Upper lobe of right lung (tissue), 1 donor: ENCODE data around the gene CYFIP2. TPM values are rescaled to one million over a fixed set of nuclear protein-coding genes. Genes with fewer than 3 reads are reported as not detected.

Experiments used
- ATAC-seq: fragments of 200-7000 bp; cut with Tn5 transposase; one replicate; pipeline ENCODE4 v1.9.1; 2020; ENCODE audit warnings: mild to moderate bottlenecking, moderate library complexity
- DNase-seq: peaks from one replicate; pipeline ENCODE4 v3.0.0-alpha.2; 2020
- H3K27ac ChIP-seq: fragments of 200-600 bp; one replicate; pipeline ENCODE4 v1.8.0; 2022
- H3K27me3 ChIP-seq: fragments of 200-600 bp; one replicate; pipeline ENCODE4 v1.8.0; 2022; ENCODE audit warnings: mild to moderate bottlenecking
- H3K36me3 ChIP-seq: fragments of 200-600 bp; one replicate; pipeline ENCODE4 v1.8.0; 2022
- H3K4me1 ChIP-seq: fragments of 200-600 bp; one replicate; pipeline ENCODE4 v1.8.0; 2022
- H3K4me3 ChIP-seq: fragments of 200-600 bp; one replicate; pipeline ENCODE4 v1.8.0; 2022; ENCODE audit warnings: mild to moderate bottlenecking
- H3K9me3 ChIP-seq: fragments of 200-600 bp; one replicate; pipeline ENCODE4 v1.8.0; 2022
- CTCF ChIP-seq: fragments of 200-600 bp; IDR thresholded peaks from one replicate; pipeline ENCODE4 v1.8.0; 2022; ENCODE audit warnings: antibody characterized with exemption
- intact Hi-C: fragments of 100-400 bp; cut with DNase I; formaldehyde crosslinking; loops from one replicate; pipeline ENCODE4 v1.11.0; 2022
- total RNA-seq: library from RNA; stranded (reverse); fragmentation: NEBNext Ultra II Directional; extraction: Animal tissue kit (Norgen Biotek cat#: 25700); gene quantifications from one replicate; pipeline ENCODE4 v1.2.1, GENCODE V29; 2021
- donor health status: DM: no; HTN: yes; CAD: no; lungs with severe emphysema.

CYFIP2 gene
- total RNA-seq, 1 donor from 2014 or later: 37.1 TPM

GRCh38 chr5:157444224-157444623 is 178.3 kb downstream of the CYFIP2 start:
- Histone ChIP-seq H3K36me3 (no peaks in the 10 kb centered on the region), H3K9me3 (no peaks in the 10 kb centered on the region), H3K4me1 (no peaks in the 10 kb centered on the region), H3K27me3 (no peaks in the 10 kb centered on the region), H3K4me3 (no peak overlapping the region), H3K27ac (no peak overlapping the region)
- no peak for TF ChIP-seq CTCF
- intact Hi-C loops: no loop called here
- DNase-seq (no peak), ATAC-seq (no peak)

Other genes starting within 250 kb of the CYFIP2 start
- gene HAVCR1, start 207.0 kb upstream of the CYFIP2 start, total RNA-seq: not detected
- 30.7 TPM for gene HAVCR2, start 157.1 kb upstream of the CYFIP2 start, total RNA-seq
- 10.4 TPM for gene MED7, start 123.3 kb upstream of the CYFIP2 start, total RNA-seq
- gene GARIN3, start 99.9 kb upstream of the CYFIP2 start, total RNA-seq: not detected
- gene ITK, start 85.3 kb upstream of the CYFIP2 start, total RNA-seq: 8.1 TPM
- gene NIPAL4, start 194.1 kb downstream of the CYFIP2 start, total RNA-seq: not detected